HG03175 (cell line): ENCODE measurements around the gene KCNAB3.
A peak's percentile ranks its signal among the peaks of the same experiment; 100 is the strongest.
"Not testable (repeated sequence)": the region's sequence is repeated elsewhere in the genome, so short reads cannot be mapped to it uniquely, and the experiment has no call there.

ENCODE experiments used
- ATAC-seq: cut with Tn5 transposase; IDR thresholded peaks from one replicate; pipeline ENCODE4 v1.9.1; 2021; ENCODE audit warnings: mild to moderate bottlenecking, moderate library complexity; ENCODE audit not compliant: unreplicated experiment

The KCNAB3 gene

GRCh38 chr17:7929158-7930023, at the start of gene KCNAB3:
Gene KCNAB3, minus strand, starts transcription at chr17:7929856. Its CDS starts 421 bp downstream, at chr17:7929435.
- no peak for ATAC-seq

- no peak for ATAC-seq
Measured at GRCh38 chr17:7977805-7978204, 48.1 kb upstream of the KCNAB3 start.

- no peak for ATAC-seq
Measured at GRCh38 chr17:7977039-7977438, 47.4 kb upstream of the KCNAB3 start.

GRCh38 chr17:7974638-7975131, 45.0 kb upstream of the KCNAB3 start:
- ATAC-seq, result no peak

GRCh38 chr17:7972131-7972785, 42.6 kb upstream of the KCNAB3 start:
- no peak for ATAC-seq

- ATAC-seq, result no peak
Measured at GRCh38 chr17:7971651-7972050, 42.0 kb upstream of the KCNAB3 start.

GRCh38 chr17:7969433-7969832, 39.8 kb upstream of the KCNAB3 start:
- ATAC-seq, result no peak

GRCh38 chr17:7967751-7968150, 38.1 kb upstream of the KCNAB3 start:
- no peak for ATAC-seq

GRCh38 chr17:7961421-7961820, 31.8 kb upstream of the KCNAB3 start:
- ATAC-seq, result no peak

- ATAC-seq, result no peak
Measured at GRCh38 chr17:7959503-7960253, 30.0 kb upstream of the KCNAB3 start.

GRCh38 chr17:7956228-7956965, 26.7 kb upstream of the KCNAB3 start:
- ATAC-seq, result no peak

- no peak for ATAC-seq
Measured at GRCh38 chr17:7955414-7956227, 26.0 kb upstream of the KCNAB3 start.

GRCh38 chr17:7953266-7953665, 23.6 kb upstream of the KCNAB3 start:
- ATAC-seq, result not testable (repeated sequence)

- ATAC-seq, result peak; percentile 60
Measured at GRCh38 chr17:7951143-7951792, 21.6 kb upstream of the KCNAB3 start.

- ATAC-seq, result no peak
Measured at GRCh38 chr17:7950578-7950977, 20.9 kb upstream of the KCNAB3 start.

- ATAC-seq, result no peak
Measured at GRCh38 chr17:7947651-7948050, 18.0 kb upstream of the KCNAB3 start.

- no peak for ATAC-seq
Measured at GRCh38 chr17:7946441-7946840, 16.8 kb upstream of the KCNAB3 start.

GRCh38 chr17:7945651-7946050, 16.0 kb upstream of the KCNAB3 start:
- no peak for ATAC-seq

GRCh38 chr17:7944326-7944725, 14.7 kb upstream of the KCNAB3 start:
- no peak for ATAC-seq
